ENCODE data around the gene TLCD2. TPM values are rescaled to one million over a fixed set of nuclear protein-coding genes. Genes with fewer than 3 reads are reported as not detected.

Gene TLCD2
- total and polyA plus RNA-seq, 4 donors = 1.2 to 7.3 (median 3.4) TPM

GRCh38 chr17:1661045-1661444 is 49.1 kb downstream of the TLCD2 start:
- H3K27ac ChIP-seq (ENCODE audit: low read depth in 1 of 2, low read length in 2 of 2) = no peak overlapping the region
- H3K9ac ChIP-seq (ENCODE audit: low read depth in 1 of 2, low read length in 2 of 2) = no peak overlapping the region
- 93% methylated on average over 12 of the region's 12 CpGs for WGBS
- H3K4me3 ChIP-seq (ENCODE audit: low read depth in 1 of 3, low read length in 3 of 3) = no peak overlapping the region
- no peaks in the 10 kb centered on the region for H3K27me3 ChIP-seq (ENCODE audit: control insufficient read depth in 4 of 4, insufficient read depth in 4 of 4, low read length in 3 of 4)
- no peak for TF ChIP-seq MAX (IDR thresholded peaks at IDR 0.05)
- no peak for TF ChIP-seq RAD21 (IDR thresholded peaks at IDR 0.05)
- no peak for TF ChIP-seq HNF4G (IDR thresholded peaks at IDR 0.05)
- TF ChIP-seq FOXA1 (IDR thresholded peaks at IDR 0.05) = no peak
- no peak for TF ChIP-seq CTCF (IDR thresholded peaks at IDR 0.05; ENCODE audit: low read depth, low read length, missing input control)
- no peak for TF ChIP-seq JUND (IDR thresholded peaks at IDR 0.05)
- TF ChIP-seq ZBTB33 (IDR thresholded peaks at IDR 0.05) = no peak
- no peaks in the 10 kb centered on the region for H3K4me1 ChIP-seq (ENCODE audit: control insufficient read depth in 4 of 4, insufficient read depth in 4 of 4, low read length in 3 of 4)
- no peak for DNase-seq (ENCODE audit: low spot score)
- peaks cover 26 to 77% (median 61%) of the 10 kb centered on the region in 4 donors for H3K36me3 ChIP-seq (ENCODE audit: control insufficient read depth in 4 of 4, insufficient read depth in 3 of 4, low read depth in 1 of 4, low read length in 3 of 4)
- H3K9me3 ChIP-seq (ENCODE audit: control insufficient read depth in 4 of 4, low read length in 3 of 4) = no peaks in the 10 kb centered on the region

GRCh38 chr17:1658100-1658499 is 52.1 kb downstream of the TLCD2 start:
- no peaks in the 10 kb centered on the region for H3K27me3 ChIP-seq (ENCODE audit: control insufficient read depth in 4 of 4, insufficient read depth in 4 of 4, low read length in 3 of 4)
- H3K4me1 ChIP-seq (ENCODE audit: control insufficient read depth in 4 of 4, insufficient read depth in 4 of 4, low read length in 3 of 4) = no peaks in the 10 kb centered on the region
- WGBS = 95% methylated on average over 9 of the region's 9 CpGs
- H3K36me3 ChIP-seq (ENCODE audit: control insufficient read depth in 4 of 4, insufficient read depth in 3 of 4, low read depth in 1 of 4, low read length in 3 of 4) = peaks cover 36 to 85% (median 81%) of the 10 kb centered on the region in 4 donors
- H3K4me3 ChIP-seq (ENCODE audit: low read depth in 1 of 3, low read length in 3 of 3) = no peak overlapping the region
- H3K9me3 ChIP-seq (ENCODE audit: control insufficient read depth in 4 of 4, low read length in 3 of 4) = no peaks in the 10 kb centered on the region
- no peak for DNase-seq (ENCODE audit: low spot score)
- H3K9ac ChIP-seq (ENCODE audit: low read depth in 1 of 2, low read length in 2 of 2) = no peak overlapping the region
- no peak overlapping the region for H3K27ac ChIP-seq (ENCODE audit: low read depth in 1 of 2, low read length in 2 of 2)
- TF ChIP-seq NR2F2 (IDR thresholded peaks at IDR 0.05) (no peak), TAF1 (conservative IDR thresholded peaks at IDR 0.05) (no peak), ATF3 (IDR thresholded peaks at IDR 0.05) (no peak), ZBTB33 (IDR thresholded peaks at IDR 0.05) (no peak), EGR1 (IDR thresholded peaks at IDR 0.05; ENCODE audit: low read depth in 2 of 2) (no peak), HNF4G (IDR thresholded peaks at IDR 0.05) (no peak), FOXA2 (IDR thresholded peaks at IDR 0.05) (no peak), HNF4A (conservative IDR thresholded peaks at IDR 0.05) (no peak), FOXA1 (IDR thresholded peaks at IDR 0.05) (no peak), CTCF (IDR thresholded peaks at IDR 0.05; ENCODE audit: low read depth, low read length, missing input control) (no peak), SP1 (IDR thresholded peaks at IDR 0.05) (no peak), RAD21 (IDR thresholded peaks at IDR 0.05) (no peak), REST (IDR thresholded peaks at IDR 0.05) (no peak), GABPA (IDR thresholded peaks at IDR 0.05 in 1 of 2, conservative IDR thresholded peaks at IDR 0.05 in 1 of 2) (no peak)

All from liver (tissue), 9 donors.